H1 (cell line): ENCODE results near the gene TTC23. TPM values are rescaled to one million over a fixed set of nuclear protein-coding genes. Genes with fewer than 3 reads are reported as not detected.

Source experiments
- SAP30 ChIP-seq: fragments of 300-600 bp; sonication (generic); IDR thresholded peaks from 2 replicates; pipeline ENCODE4 v1.7.1; 2012; ENCODE audit warnings: low read length, moderate library complexity, mild to moderate bottlenecking, inconsistent platforms; ENCODE audit not compliant: insufficient read depth, insufficient replicate concordance
- polyA plus RNA-seq, 7 experiments: library from polyadenylated mRNA; depleted of rRNA in 3 of 7; stranded (reverse) in 5 of 7; unstranded in 2 of 7; fragments of >200 nt in 5 of 7; fragments of 200-250 nt in 2 of 7; gene quantifications; 1 replicate in 5 of 7; 2 replicates in 1 of 7; 4 replicates in 1 of 7; pipeline versions ENCODE4 v1.2.1 to v1.2.3, GENCODE V29; 2011 to 2013; ENCODE audit warnings: missing spikeins in 2 of 7, mixed read lengths in 2 of 7
- total RNA-seq: library from RNA; stranded (reverse); fragmentation: NEBNext Ultra II Directional; extraction: Animal tissue kit (Norgen Biotek cat#: 25700); gene quantifications from 2 replicates; pipeline ENCODE4 v1.2.1, GENCODE V29; 2021

TTC23 gene
- total and polyA plus RNA-seq, 2 of the 8 experiments (the other 6 are each of a cell fraction or from before 2014, with no cell fraction given), result 4.8 to 23.0 TPM

GRCh38 chr15:99121691-99122410 lies 127.5 kb downstream of the TTC23 start (continued):
- TF ChIP-seq SAP30, result no peak
